Skin of body (tissue), 2 donors: ENCODE measurements around the gene PI4K2B. TPM values are rescaled to one million over a fixed set of nuclear protein-coding genes. Genes with fewer than 3 reads are reported as not detected.
"Not testable (repeated sequence)": the region's sequence is repeated elsewhere in the genome, so short reads cannot be mapped to it uniquely, and the experiment has no call there.

ENCODE experiments used
- DNase-seq: peaks from one replicate; lab custom pipeline; 2025; lab: John Stamatoyannopoulos, UW
- total RNA-seq: library from RNA; depleted of rRNA; stranded (reverse); fragments of >200 nt; gene quantifications from one replicate; pipeline ENCODE4 v1.2.3, GENCODE V29; 2014

The PI4K2B gene
- total RNA-seq, 1 donor from 2014 or later, result 16.4 TPM

DNA sequence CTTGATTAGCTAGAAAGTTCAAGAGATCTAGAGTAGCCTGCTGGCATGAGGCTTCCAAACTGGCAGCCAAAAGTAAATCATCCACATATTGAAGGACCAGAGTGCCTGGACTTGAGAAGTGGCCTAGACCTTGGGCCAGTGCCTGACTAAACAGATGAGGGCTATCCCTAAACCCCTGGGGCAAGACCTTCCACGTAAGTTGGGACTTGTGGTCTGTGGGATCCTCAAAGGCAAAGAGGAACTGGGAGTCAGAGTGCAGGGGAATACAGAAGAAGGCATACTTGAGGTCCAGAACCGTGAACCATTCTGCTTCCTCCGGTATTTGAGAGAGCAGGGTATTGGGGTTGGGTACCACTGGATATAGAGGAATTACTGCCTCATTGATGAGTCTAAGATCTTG, 8.4 kb downstream of the PI4K2B start:
- DNase-seq, result not testable (repeated sequence)

DNA sequence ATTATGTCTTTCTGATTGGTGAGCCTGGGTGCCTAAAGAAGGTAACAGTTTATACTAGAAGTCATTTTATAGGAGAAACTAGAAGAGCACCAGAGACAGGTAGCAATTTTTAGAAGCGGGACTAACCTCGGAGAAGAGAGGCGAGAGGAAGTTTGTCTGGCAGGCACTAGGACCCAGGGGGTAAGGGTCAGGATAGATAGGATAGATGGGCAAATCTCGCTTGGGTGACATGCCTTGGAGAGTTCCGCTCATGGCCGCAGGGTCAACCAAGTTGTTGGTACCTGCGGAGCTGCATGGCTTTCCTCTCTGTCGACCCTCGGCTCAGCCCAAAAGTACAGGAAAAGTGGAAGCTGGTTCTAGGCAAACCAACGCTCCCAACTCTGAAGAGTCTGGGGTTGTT, 11.3 kb downstream of the PI4K2B start:
- DNase-seq, result no peak

DNA sequence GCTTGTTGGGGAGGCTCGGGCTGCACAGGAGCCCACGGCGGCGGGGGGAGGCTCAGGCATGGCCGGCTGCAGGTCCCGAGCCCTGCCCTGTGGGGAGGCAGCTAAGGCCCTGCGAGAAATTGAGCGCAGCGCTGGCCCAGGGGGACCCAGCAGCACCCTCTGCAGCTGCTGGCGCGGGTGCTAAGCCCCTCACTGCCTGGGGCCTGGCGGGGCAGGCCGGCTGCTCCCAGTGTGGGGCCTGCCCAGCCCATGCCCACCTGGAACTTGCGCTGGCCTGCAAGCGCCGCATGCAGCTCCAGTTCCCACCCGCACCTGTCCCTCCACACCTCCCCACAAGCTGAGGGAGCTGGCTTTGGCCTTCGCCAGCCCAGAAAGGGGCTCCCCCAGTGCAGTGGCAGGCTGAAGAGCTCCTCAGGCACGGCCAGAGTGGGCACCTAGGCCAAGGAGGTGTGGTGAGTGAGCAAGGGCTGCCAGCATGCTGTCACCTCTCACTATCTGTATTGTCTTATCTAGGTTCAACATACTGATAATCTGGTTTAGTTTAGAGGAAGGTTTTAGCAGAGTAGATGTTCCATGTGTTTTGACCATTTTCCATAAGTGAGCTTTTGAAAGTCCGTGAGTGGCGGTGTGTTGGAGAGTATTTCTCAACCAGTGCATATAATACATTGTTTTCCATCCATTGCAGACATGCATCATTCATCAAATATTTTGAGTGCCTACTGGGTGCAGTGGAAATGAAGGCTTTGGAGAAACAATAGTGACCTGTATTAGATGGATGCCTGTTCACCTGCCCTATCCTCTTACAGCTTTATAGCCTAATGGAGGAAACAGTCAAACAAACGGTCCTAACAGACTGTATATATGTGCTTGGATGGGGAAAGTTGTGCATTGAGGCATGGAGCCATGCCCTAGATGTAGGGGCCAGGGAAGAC, 13.1 kb downstream of the PI4K2B start:
- DNase-seq, result no peak

DNA sequence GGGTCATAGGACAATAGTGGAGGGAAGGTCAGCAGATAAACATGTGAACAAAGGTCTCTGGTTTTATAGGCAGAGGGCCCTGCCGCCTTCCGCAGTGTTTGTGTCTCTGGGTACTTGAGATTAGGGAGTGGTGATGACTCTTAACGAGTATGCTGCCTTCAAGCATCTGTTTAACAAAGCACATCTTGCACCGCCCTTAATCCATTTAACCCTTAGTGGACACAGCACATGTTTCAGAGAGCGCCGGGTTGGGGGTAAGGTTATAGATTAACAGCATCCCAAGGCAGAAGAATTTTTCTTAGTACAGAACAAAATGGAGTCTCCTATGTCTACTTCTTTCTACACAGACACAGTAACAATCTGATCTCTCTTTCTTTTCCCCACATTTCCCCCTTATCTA, 15.0 kb downstream of the PI4K2B start:
- DNase-seq, result not testable (repeated sequence)

DNA sequence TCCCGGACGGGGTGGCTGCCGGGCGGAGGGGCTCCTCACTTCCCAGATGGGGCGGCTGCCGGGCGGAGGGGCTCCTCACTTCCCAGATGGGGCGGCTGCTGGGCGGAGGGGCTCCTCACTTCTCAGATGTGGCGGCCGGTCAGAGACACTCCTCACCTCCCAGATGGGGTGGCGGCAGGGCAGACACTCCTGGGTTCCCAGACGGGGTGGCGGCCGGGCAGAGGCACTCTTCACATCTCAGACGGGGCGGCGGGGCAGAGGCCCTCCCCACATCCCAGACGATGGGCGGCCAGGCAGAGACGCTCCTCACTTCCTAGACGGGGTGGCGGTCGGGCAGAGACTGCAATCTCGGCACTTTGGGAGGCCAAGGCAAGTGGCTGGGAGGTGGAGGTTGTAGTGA, 15.7 kb downstream of the PI4K2B start:
- not testable (repeated sequence) for DNase-seq

DNA sequence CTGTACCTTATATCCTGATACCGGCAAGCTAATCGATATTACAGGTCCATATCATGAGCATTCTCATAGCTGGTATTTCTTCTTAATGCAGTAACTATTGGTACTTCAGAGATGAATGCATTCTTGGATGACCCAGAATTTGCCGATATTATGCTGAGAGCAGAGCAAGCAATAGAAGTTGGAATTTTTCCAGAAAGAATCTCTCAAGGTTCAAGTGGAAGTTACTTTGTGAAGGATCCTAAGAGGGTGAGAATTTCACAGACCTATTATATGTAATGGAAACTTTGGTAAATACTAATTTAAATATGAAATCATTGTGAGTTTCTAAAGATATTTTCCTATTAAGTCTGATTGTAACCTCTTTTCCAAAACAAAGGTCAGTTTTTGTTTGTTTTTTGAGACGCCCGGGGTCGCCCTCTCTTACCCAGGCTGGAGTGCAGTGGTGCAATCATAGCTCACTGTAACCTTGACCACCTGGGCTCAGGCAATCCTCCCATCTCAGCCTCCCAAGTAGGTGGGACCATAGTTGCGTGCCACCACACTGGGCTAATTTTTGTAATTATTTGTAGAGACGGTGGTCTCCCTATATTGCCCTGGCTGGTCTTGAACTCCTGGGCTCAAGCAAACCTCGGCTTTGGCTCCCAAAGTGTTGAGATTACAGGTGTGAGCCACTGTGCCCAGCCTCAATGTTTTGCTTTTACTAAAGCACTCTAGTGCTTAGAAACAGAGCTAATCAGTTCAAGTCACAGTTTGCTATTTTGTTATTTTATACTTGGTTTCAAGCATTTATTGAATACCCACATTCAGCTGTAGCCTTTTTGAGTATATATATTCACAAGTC, 18.6 kb downstream of the PI4K2B start:
- no peak for DNase-seq

DNA sequence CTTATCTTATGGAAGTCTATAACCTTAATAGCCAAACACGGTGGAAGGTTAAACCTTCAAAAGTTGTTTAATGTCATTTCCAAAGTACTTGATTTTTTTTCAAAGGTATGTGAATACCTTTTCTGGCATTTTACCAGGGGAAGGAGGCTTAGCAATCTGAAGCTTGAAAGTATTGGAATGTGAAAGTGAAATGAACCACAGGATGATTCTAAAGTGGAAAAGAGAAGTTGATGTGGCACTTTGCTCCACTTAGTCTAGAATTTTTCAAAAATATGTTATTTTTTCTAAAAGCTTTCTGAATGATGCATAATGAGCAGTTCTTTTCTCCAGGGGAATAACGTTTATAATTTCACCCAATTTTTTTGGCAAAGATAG, 19.2 kb downstream of the PI4K2B start:
- DNase-seq, result no peak

DNA sequence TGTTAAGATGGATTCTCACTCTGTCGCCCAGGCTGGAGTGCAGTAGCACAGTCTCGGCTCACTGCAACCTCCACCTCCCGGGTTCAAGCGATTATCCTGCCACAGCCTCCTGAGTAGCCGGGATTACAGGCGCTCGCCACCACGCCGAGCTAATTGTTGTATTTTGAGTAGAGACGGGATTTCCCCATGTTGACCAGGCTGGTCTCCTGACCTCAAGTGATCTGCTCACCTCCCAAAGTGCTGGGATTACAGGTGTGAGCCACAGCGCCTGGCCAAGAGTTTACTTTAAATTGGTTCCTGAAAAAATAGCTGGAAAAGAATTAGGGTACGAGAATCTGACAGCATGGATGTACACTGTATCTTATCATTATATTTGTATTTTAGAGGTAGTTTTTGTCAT, 20.0 kb downstream of the PI4K2B start:
- DNase-seq, result not testable (repeated sequence)

DNA sequence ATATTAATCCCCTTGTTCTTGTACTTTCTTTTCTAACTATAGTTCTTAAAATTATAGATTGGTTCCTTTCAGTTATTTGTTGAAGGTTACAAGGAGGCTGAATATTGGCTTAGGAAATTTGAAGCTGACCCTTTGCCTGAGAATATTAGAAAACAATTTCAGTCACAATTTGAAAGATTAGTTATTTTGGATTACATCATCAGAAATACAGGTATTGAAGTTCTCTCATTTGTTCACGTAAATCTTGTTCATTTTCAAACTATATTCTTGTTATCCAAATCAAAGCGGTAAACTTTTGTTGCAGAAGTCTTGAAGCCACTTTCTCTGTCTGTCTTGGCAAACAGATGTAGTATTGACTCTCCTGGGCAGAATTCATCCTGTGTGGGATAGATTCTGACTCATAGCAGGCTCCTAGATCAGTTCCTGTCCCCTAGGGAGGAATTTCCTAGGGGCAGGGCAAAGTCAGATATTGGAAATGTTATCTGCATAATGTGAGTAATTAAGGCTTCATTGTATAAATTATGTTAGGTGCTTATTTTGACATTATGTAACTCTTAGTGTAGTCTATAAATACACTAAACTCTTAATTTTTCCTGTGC, 25.2 kb downstream of the PI4K2B start:
- DNase-seq, result no peak

DNA sequence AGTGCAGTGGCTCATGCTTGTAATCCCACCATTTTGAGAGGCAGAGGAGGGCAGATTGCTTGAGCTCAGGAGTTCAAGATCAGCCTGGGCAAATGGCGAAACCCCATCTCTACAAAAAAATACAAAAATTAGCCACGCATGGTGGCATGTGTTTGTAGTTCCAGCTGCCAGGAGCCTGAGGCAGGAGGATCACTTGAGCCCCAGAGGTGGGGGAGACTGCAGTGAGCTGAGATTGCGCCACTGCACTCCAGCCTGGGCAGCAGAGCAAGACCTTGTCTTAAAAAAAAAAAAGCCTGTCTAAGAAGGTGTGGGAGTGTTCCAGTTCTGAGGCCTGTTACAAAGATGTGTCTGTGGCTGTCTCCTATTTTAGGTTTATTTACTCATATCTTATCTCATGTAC, 38.0 kb downstream of the PI4K2B start:
- DNase-seq, result no peak

DNA sequence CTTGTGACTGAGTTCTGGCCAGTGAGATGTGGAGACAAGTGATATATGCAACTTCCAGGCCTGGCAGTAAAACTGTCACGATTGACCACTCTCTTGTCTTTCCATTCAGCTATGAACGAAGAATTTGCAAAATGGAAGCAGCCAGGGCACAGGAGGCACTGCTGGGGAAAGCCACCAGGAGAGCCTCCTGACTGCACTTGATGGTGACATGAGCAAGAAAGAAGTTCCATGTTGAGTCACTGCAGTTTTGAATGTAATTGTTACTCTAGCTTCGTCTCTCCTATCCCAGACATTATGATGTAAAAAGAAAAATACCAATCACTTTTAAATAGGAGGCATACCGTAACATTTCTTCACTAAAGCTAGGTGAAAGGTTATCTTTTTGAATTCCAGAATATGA, 46.4 kb downstream of the PI4K2B start:
- DNase-seq, result no peak

DNA sequence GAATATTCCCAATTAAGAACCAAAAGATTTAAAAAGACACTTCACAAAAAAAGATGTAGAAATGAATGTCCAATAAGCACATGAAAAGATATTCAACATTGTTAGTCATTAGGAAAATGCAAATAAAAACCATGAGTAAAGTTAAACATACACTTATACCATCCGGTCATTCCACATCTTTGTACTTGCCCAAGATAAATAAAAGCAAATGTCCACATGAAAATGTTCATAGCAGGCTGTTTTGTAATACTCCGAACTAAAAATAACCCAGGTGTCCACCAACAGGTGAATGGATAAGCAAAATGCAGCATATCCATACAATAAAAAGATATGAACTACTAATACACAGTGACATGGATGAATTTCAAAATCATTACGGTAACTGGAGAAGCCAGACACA, 50.1 kb downstream of the PI4K2B start:
- DNase-seq, result no peak

DNA sequence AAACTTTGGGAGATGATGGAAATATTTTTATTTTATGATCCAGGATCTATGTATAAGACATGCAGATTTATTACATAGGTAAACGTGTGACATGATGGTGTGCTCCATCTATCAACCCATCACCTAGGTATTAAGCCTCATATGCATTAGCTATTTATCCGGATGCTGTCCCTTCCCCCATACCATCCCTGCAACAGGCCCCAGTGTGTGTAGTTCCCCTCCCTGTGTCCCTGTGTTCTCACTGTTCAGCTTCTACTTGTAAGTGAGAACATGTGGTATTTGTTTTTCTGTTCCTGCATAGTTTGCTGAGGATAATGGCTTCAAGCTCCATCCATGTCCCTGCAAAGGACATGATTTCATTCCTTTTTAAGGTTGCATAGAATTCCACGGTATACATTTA, 50.6 kb downstream of the PI4K2B start:
- no peak for DNase-seq

DNA sequence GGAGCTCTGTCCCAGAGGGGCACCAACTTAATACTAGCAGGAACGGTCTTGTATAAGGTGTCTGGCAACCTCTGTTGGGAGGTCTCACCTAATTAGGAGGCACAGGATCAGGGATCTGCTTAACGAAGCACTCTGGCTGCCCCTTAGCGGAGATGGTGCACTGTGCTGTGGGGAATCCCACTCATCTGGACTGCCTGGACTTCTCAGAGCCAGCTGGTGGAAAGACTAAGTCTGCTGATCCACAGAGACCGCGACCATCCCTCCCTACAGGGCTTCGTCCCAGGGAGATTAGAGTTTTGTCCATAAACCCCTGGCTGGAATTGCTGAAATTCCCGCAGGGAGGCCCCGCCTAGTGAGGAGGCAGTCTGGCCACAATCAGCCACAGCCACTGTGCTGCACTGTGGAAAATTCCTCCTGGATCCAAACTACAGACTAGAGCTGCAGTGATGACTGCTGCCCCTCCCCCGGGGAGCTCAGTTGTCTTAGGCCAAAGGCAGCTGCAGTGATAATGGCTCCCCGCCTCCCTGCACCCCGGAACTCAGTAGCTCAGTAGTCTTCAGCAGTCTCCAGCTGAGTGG, 56.7 kb downstream of the PI4K2B start:
- DNase-seq, result no peak

DNA sequence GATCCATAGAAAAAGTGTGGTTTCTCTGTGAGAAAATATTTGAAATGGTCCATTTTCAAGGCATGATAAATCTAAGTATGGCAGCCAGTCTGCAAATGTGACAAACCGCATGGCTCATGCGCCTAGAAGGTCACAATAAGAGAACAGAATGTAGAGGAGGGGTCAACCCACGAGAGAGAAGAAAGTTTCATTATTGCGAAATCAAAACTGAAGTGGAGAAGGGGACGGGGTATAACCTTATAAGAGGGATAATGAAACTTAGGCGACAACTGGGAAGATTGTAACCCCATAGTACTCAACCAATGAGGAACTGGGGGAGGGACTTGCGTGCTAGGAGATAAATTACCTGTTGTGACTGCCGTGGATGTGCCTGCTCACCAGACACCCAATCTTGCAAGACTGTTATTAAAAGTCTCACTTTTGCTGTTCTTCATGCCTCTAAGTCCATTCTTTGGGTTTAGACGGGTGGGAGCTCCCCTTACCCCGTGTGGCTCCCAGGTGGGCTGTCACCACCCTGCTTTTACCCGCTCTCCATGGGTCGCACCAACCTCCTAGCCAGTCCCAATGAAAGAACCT, 57.4 kb downstream of the PI4K2B start:
- DNase-seq, result no peak

DNA sequence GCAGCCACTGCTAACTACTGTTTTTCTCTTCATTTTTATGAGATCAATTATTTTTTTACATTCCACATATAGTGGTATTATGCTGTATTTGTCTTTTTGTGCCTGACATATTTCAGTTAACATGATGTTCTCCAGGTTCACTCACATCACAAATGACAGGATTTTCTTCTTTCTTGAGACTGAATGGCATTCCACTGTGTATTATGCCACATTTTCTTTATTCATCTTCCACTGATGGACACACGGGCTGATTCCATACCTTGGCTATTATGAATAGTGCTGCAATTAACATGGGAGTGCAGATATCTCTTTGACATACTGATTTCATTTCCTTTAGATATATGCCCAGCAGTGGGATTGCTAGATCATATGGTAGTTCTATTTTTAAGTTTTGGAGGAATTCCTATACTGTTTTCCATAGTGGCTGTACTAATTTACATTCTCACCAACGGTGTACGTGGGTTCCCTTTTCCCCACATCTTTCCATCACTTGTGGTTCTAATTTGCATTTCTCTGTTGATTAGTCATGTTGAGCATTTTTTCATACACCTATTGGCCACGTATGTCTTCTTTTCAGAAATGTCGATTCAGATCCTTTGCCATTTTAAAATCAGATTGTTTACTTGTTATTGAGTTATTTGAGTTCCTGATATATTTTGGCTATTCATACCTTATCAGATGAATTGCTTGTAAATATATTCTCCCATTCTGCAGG, 63.9 kb downstream of the PI4K2B start:
- no peak for DNase-seq

DNA sequence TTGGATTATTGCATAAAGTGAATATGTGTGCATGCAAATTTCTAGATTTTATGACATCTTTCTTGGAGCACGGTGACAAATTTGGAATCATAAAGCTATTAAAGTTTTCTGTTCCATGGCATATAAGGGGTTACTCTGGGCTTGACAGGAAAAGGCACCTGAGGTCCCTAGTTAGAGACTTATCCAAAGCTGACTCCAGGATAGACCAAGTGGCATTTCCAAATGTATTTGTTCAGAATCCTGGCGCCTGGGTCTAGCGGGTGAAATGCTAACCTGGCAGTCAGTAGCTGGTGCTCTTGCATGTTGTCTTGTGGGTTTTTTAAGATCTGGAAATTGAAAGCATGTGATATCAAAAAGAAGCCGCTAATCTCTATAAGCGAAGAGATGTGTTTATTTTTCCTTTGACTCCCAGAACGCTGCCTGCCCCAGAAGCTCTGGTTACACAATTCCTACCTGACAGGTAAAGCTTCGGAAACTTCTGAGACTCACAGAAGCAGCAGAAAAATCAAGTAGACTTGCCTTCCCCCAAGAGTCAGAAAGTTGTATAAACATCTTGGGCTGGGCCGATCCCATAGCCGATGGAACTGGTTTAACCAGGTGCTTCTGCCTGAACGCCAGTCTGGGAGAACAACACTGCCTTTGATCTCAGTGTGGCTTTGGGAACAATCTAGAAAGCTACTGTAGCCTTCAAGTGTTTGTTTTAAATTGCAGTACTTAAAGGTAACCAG, 65.8 kb downstream of the PI4K2B start:
- DNase-seq, result peak; percentile 23

DNA sequence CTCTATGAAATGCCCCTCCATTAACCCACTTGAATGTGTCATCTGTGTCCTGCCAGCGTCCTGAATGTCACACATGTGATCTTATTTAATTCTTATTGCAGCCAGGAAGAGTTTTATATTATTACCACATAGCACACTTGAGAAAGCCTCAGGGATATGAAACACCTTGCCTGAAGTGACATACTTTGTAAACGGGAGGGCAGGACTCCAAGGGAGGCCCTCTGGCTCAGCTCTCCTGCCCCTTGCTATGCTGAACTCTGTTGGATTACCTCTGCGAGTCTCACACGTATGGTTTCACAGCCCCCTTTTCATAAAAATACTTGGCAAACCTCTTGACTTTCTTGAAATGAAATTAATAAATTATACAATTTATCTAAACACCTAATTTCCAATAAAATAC, 67.6 kb downstream of the PI4K2B start:
- no peak for DNase-seq

DNA sequence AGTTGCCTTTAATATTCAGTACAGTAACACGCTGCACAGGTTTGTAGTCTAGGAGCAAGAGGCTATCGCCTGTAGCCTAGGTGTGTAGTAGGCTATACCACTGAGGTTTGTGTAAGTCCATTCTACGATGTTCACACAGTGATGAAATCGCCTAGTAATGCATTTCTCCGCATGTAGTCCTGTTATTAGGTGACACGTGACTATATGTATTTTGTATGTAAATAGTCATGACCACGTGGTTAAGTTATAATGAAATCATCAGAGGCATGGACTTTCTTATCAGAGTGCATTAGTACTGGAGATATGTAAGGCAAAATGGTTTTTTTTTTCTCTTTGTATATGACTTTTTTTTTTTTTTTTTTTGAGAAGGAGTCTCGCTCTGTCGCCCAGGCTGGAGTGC, 68.8 kb downstream of the PI4K2B start:
- no peak for DNase-seq

DNA sequence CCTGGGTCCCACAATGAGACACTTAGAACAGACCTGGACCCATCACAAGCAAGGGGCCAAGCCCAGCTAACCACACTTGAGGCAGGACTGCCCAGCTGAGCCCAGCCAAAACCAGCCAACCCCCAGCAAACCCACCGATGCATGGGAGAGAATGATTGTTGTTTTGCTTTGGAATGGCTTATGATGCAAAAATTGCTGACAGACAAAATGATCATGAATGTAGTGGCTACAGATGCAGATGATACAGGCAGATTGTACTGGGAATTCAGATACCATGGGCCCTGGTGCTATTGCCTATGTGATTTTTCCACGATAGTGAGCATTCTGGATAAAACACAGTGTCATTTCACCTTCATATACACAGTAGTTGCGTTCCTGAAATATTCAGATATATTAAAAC, 69.7 kb downstream of the PI4K2B start:
- no peak for DNase-seq
